Measurements from ENCODE around the gene DNAJC30. TPM values are rescaled to one million over a fixed set of nuclear protein-coding genes. Genes with fewer than 3 reads are reported as not detected.

DNAJC30 gene
- total RNA-seq, 1 experiment from 2014 or later: 6.8 TPM

- 0 out of 2 replicates have a peak, but pooled peaks have one; percentile 38 for TF ChIP-seq HMGXB4 (CRISPR knock-in tag; IDR thresholded peaks at IDR 0.05)
- TF ChIP-seq ZBTB21 (CRISPR knock-in tag; IDR thresholded peaks at IDR 0.05; ENCODE audit: borderline replicate concordance): no peak
- TF ChIP-seq FOXK1 (CRISPR knock-in tag; IDR thresholded peaks at IDR 0.05): 0 out of 2 replicates have a peak, but pooled peaks have one; percentile 26
- peak; percentile 32; the same call in 1 of the 2 replicates for TF ChIP-seq GABPB1 (CRISPR knock-in tag; IDR thresholded peaks at IDR 0.05)
Measured at GRCh38 chr7:73667344-73668102, 15.7 kb downstream of the DNAJC30 start, which contains the start of gene VPS37D (continued).

- H3K4me3 Mint-ChIP-seq: no peak overlapping the region
- H3K27me3 Mint-ChIP-seq (ENCODE audit: low read depth): peaks cover 34% of the 10 kb centered on the region
- H3K9me3 Mint-ChIP-seq: peaks cover 10% of the 10 kb centered on the region
Measured at GRCh38 chr7:73663033-73663432, 20.2 kb downstream of the DNAJC30 start.

More at GRCh38 chr7:73663033-73663432, 20.2 kb downstream of the DNAJC30 start:
- TF ChIP-seq SMAD3 (CRISPR knock-in tag; IDR thresholded peaks at IDR 0.05; ENCODE audit: borderline replicate concordance) (no peak), FOXJ3 (CRISPR knock-in tag; IDR thresholded peaks at IDR 0.05; ENCODE audit: borderline replicate concordance) (no peak), NR3C1 (CRISPR knock-in tag; conservative IDR thresholded peaks at IDR 0.05; ENCODE audit: low read depth) (no peak), IRF2 (CRISPR knock-in tag; IDR thresholded peaks at IDR 0.05; ENCODE audit: borderline replicate concordance, low read depth) (no peak), SMAD4 (CRISPR knock-in tag; IDR thresholded peaks at IDR 0.05) (no peak), NR2C2 (CRISPR knock-in tag; IDR thresholded peaks at IDR 0.05) (no peak), ARID4B (CRISPR knock-in tag; IDR thresholded peaks at IDR 0.05; ENCODE audit: borderline replicate concordance) (no peak), ELF4 (CRISPR knock-in tag; IDR thresholded peaks at IDR 0.05; ENCODE audit: low read depth) (no peak), MLX (CRISPR knock-in tag; IDR thresholded peaks at IDR 0.05) (no peak), PRDM15 (CRISPR knock-in tag; IDR thresholded peaks at IDR 0.05) (no peak), KAT7 (CRISPR knock-in tag; IDR thresholded peaks at IDR 0.05; ENCODE audit: borderline replicate concordance) (no peak), ZNF281 (CRISPR knock-in tag; IDR thresholded peaks at IDR 0.05) (no peak), FOXK1 (CRISPR knock-in tag; IDR thresholded peaks at IDR 0.05) (no peak)
- ChIA-PET POLR2A (no interaction called here), CTCF (interaction anchor here (1.7 kb wide), 1 partner anchor 51 kb away, joined by 4 read pairs; no protein-coding TSS in a partner anchor)
- H3K4me1 Mint-ChIP-seq: peaks cover 14% of the 10 kb centered on the region
- DNase-seq (ENCODE audit: low spot score) (no peak), ATAC-seq (no peak)
- 0 out of 2 replicates have a peak overlapping the region, but pooled peaks have one; percentile 6 for H3K27ac Mint-ChIP-seq
- no peaks in the 10 kb centered on the region for H3K36me3 Mint-ChIP-seq
